Endothelial cell of umbilical vein (primary cell): ENCODE data around the gene TMEM213. TPM values are rescaled to one million over a fixed set of nuclear protein-coding genes. Genes with fewer than 3 reads are reported as not detected.

ENCODE experiments used
- BruUV-seq: library from RNA; stranded (reverse); fragments of 400-500 nt; replicated peaks from 2 replicates; lab custom pipeline; 2021; lab: Mats Ljungman, UMichigan
- CTCF ChIA-PET: fragments of 300-600, 350-600 bp; sonication (Branson Sonifier 250); formaldehyde crosslinking; loops from one replicate; lab custom pipeline; 2021; ENCODE audit warnings: antibody characterized with exemption, inconsistent platforms; lab: Charles Lee
- POLR2A ChIA-PET: fragments of 300-600, 350-600 bp; sonication (Branson Sonifier 250); formaldehyde crosslinking; loops from one replicate; lab custom pipeline; 2021; ENCODE audit warnings: antibody characterized with exemption, inconsistent platforms; lab: Charles Lee
- DNase-seq: peaks from one replicate; pipeline ENCODE4 v3.0.0-alpha.2; 2011; ENCODE audit warnings: low read depth, low spot score
- FAIRE-seq: peaks from 2 replicates; lab custom pipeline; 2011; peaks lifted over from hg19 to GRCh38; lab: Jason Lieb, UNC
- H2AFZ ChIP-seq: 2 replicates; pipeline ENCODE4 v1.6.0; 2012; ENCODE audit warnings: low read depth, low read length, control low read depth, inconsistent platforms
- H3K27ac ChIP-seq: 2 replicates; pipeline ENCODE4 v1.5.1; 2011; ENCODE audit warnings: low read depth, mild to moderate bottlenecking, control low read depth, low read length, moderate library complexity; ENCODE audit not compliant: insufficient read depth
- H3K27me3 ChIP-seq, 2 experiments: 2 replicates each; pipeline versions ENCODE4 v1.6.0 to v1.6.1; 2011; ENCODE audit warnings: low read length in 2 of 2, mixed read lengths in 1 of 2; ENCODE audit not compliant: control insufficient read depth in 2 of 2, insufficient read depth in 2 of 2
- H3K36me3 ChIP-seq, 2 experiments: 2 replicates in 1 of 2; 3 replicates in 1 of 2; pipeline ENCODE4 v1.5.1; 2011; ENCODE audit warnings: low read length in 2 of 2, mild to moderate bottlenecking in 1 of 2, moderate library complexity in 1 of 2; ENCODE audit not compliant: control insufficient read depth in 2 of 2, insufficient read depth in 2 of 2; ENCODE audit errors: extremely low read depth in 1 of 2
- H3K4me1 ChIP-seq: 3 replicates; pipeline ENCODE4 v1.5.1; 2011; ENCODE audit warnings: mild to moderate bottlenecking, low read length; ENCODE audit not compliant: control insufficient read depth, insufficient read depth; ENCODE audit errors: extremely low read depth
- H3K4me2 ChIP-seq: 2 replicates; pipeline ENCODE4 v1.6.1; 2011; ENCODE audit warnings: low read length, control low read depth, mixed read lengths; ENCODE audit not compliant: insufficient read depth
- H3K4me3 ChIP-seq, 3 experiments: fragments of 200-600 bp in 1 of 3; sonication (generic), shearing (Covaris generic) in 1 of 3; replicated peaks in 1 of 3; 2 replicates each; pipeline ENCODE4 v1.5.1; 2011 to 2016; ENCODE audit warnings: control low read depth in 3 of 3, low read length in 3 of 3, mild to moderate bottlenecking in 2 of 3, inconsistent platforms in 1 of 3, low read depth in 1 of 3, moderate library complexity in 1 of 3; ENCODE audit not compliant: insufficient read depth in 1 of 3
- H3K79me2 ChIP-seq: 2 replicates; pipeline ENCODE4 v1.6.0; 2012; ENCODE audit warnings: low read length, inconsistent platforms; ENCODE audit not compliant: control insufficient read depth, insufficient read depth
- H3K9ac ChIP-seq: replicated peaks from 2 replicates; pipeline ENCODE3; 2011; ENCODE audit warnings: low read length, control low read depth; ENCODE audit not compliant: insufficient read depth; ENCODE audit errors: extremely low read depth
- H3K9me1 ChIP-seq: replicated peaks from 3 replicates; pipeline ENCODE4 v1.6.0; 2011; ENCODE audit warnings: mild to moderate bottlenecking, low read length; ENCODE audit not compliant: control insufficient read depth, insufficient read depth; ENCODE audit errors: extremely low read depth
- H3K9me3 ChIP-seq: replicated peaks from 2 replicates; pipeline ENCODE4 v1.5.1; 2012; ENCODE audit warnings: low read length, inconsistent platforms; ENCODE audit not compliant: control insufficient read depth, insufficient read depth
- H4K20me1 ChIP-seq: replicated peaks from 2 replicates; pipeline ENCODE3; 2011; ENCODE audit warnings: mild to moderate bottlenecking, low read length; ENCODE audit not compliant: control insufficient read depth, insufficient read depth; ENCODE audit errors: extremely low read depth
- EZH2 ChIP-seq: IDR thresholded peaks from 2 replicates; pipeline ENCODE4 v1.6.1; 2012; ENCODE audit warnings: borderline replicate concordance, low read depth, mild to moderate bottlenecking, moderate library complexity, low read length, inconsistent platforms; ENCODE audit not compliant: severe bottlenecking
- FOS ChIP-seq: IDR thresholded peaks from 2 replicates; pipeline ENCODE4 v1.6.1; 2011; ENCODE audit warnings: mild to moderate bottlenecking, low read length, moderate library complexity, borderline replicate concordance; ENCODE audit not compliant: insufficient read depth
- GATA2 ChIP-seq: IDR thresholded peaks from 2 replicates; pipeline ENCODE4 v1.7.0; 2011; ENCODE audit warnings: low read depth, mild to moderate bottlenecking, moderate library complexity, mixed read lengths, low read length; ENCODE audit not compliant: insufficient read length, insufficient read depth
- JUN ChIP-seq: IDR thresholded peaks from 2 replicates; pipeline ENCODE4 v1.6.1; 2011; ENCODE audit warnings: borderline replicate concordance, low read depth; ENCODE audit not compliant: insufficient read length, insufficient read depth
- MYC ChIP-seq: IDR thresholded peaks from one replicate; pipeline ENCODE4 v1.6.1; 2011; ENCODE audit warnings: mild to moderate bottlenecking, low read depth, low read length
- POLR2A ChIP-seq: IDR thresholded peaks from 2 replicates; pipeline ENCODE4 v1.6.1; 2012; ENCODE audit warnings: low read depth, mild to moderate bottlenecking, control low read depth, low read length
- POLR2AphosphoS5 ChIP-seq: IDR thresholded peaks from 2 replicates; pipeline ENCODE4 v1.6.1; 2012; ENCODE audit warnings: low read depth, mild to moderate bottlenecking, control low read depth, low read length, moderate library complexity; ENCODE audit not compliant: insufficient read depth
- dilution Hi-C: fragments of 300-500 bp; cut with MboI; formaldehyde crosslinking; loops from one replicate; pipeline ENCODE4 v1.15.0; 2019; ENCODE audit warnings: low sequenced_read_pairs; ENCODE audit not compliant: extremely low pct_ligation_motif_present
- intact Hi-C: fragments of 100-400 bp; cut with micrococcal nuclease; formaldehyde crosslinking; loops from one replicate; pipeline ENCODE4 v1.10.0; 2022
- polyA plus RNA-seq, 4 experiments: library from polyadenylated mRNA; depleted of rRNA in 3 of 4; stranded (reverse) in 3 of 4; unstranded in 1 of 4; fragments of >200 nt; gene quantifications; 2 replicates each; pipeline versions ENCODE4 v1.2.1 to v1.2.3, GENCODE V29; 2011 to 2012; ENCODE audit warnings: missing spikeins in 1 of 4
- total RNA-seq: library from RNA; stranded (reverse); gene quantifications from 2 replicates; pipeline ENCODE4 v1.2.3, GENCODE V29; 2021
- TF ChIP-seq, protein P1 (sequence below), 2 donors: IDR thresholded peaks; 1 replicate in 1 of 2; 2 replicates in 1 of 2; pipeline ENCODE4 v1.5.1; 2011; ENCODE audit warnings: low read length in 2 of 2, mild to moderate bottlenecking in 2 of 2, moderate library complexity in 2 of 2, control low read depth in 1 of 2, inconsistent platforms in 1 of 2, low read depth in 1 of 2; ENCODE audit not compliant: insufficient read depth in 1 of 2; ENCODE audit errors: extremely low read depth in 1 of 2
- TF ChIP-seq, protein P2 (sequence below): IDR thresholded peaks from 2 replicates; pipeline ENCODE4 v1.6.1; 2011; ENCODE audit not compliant: insufficient read depth, insufficient read length

TMEM213 gene
- total and polyA plus RNA-seq, 2 donors (not counting 3 experiments of a cell fraction or from before 2014, with no cell fraction given), result not detected

DNA sequence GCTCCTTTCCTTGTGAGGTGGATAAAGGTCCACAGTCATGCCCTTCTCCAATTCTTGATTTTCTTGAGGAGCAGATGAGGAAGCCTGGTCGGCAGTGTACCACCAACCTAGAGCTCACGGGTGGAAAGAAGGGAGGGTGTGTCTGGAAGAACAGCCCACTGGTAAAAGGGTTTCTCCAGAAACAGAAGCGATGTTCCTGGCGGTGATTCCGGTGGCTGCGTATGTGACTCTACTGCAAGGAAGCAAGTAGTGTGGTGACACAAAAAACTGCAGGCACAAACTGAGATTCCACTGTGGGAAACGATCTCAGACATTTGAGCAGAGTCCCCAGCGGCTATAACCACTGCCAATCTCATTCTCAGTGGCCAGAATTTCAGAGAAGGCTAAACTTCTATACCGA, 66.1 kb downstream of the TMEM213 start:
- no TSS peak for BruUV-seq

DNA sequence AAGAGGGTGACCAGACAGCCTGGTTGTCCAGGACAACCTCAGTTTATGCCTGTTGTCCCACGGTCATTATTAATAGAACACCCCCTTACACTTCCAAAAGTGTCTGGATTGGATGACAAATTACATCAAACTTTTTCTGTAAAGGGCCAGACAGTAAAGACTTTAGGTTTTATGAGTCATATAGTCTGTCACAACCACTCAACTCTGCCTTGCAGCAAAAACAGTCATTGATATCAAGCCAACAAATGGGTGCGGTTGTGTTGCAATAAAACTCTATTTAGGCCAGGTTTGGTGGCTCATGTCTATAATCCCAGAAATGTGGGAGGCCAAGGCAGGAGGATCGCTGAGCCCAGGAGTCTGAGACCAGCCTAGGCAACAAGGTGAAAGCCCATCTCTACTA, 66.9 kb downstream of the TMEM213 start:
- intact Hi-C loops, result no loop called here
- Histone ChIP-seq H3K4me3 (no peak overlapping the region), H3K9me1 (no peaks in the 10 kb centered on the region), H3K9ac (no peak overlapping the region), H3K9me3 (no peaks in the 10 kb centered on the region), H3K27me3 (no peaks in the 10 kb centered on the region), H3K27ac (no peak overlapping the region), H3K4me1 (no peaks in the 10 kb centered on the region), H3K4me2 (no peak overlapping the region), H3K36me3 (peaks cover 0 to 9% of the 10 kb centered on the region in 2 experiments), H2AFZ (no peak overlapping the region), H3K79me2 (no peaks in the 10 kb centered on the region), H4K20me1 (no peaks in the 10 kb centered on the region)
- TF ChIP-seq, protein P1, sequence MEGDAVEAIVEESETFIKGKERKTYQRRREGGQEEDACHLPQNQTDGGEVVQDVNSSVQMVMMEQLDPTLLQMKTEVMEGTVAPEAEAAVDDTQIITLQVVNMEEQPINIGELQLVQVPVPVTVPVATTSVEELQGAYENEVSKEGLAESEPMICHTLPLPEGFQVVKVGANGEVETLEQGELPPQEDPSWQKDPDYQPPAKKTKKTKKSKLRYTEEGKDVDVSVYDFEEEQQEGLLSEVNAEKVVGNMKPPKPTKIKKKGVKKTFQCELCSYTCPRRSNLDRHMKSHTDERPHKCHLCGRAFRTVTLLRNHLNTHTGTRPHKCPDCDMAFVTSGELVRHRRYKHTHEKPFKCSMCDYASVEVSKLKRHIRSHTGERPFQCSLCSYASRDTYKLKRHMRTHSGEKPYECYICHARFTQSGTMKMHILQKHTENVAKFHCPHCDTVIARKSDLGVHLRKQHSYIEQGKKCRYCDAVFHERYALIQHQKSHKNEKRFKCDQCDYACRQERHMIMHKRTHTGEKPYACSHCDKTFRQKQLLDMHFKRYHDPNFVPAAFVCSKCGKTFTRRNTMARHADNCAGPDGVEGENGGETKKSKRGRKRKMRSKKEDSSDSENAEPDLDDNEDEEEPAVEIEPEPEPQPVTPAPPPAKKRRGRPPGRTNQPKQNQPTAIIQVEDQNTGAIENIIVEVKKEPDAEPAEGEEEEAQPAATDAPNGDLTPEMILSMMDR (IDR thresholded peaks at IDR 0.05; ENCODE audit: extremely low read depth in 1 of 2, insufficient read depth in 1 of 2, low read depth in 1 of 2, low read length in 2 of 2), result no peak
- TF ChIP-seq GATA2 (no peak), JUN (no peak), EZH2 (no peak), MYC (no peak), FOS (no peak), POLR2AphosphoS5 (no peak), POLR2A (no peak)
- TF ChIP-seq, protein P2, sequence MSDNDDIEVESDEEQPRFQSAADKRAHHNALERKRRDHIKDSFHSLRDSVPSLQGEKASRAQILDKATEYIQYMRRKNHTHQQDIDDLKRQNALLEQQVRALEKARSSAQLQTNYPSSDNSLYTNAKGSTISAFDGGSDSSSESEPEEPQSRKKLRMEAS, result no peak
- POLR2A ChIA-PET, result no interaction called here
- CTCF ChIA-PET, result interaction anchor here (1.0 kb wide), 1 partner anchor 22 kb away, joined by 4 read pairs; no protein-coding TSS in a partner anchor
- BruUV-seq, result no TSS peak
- FAIRE-seq (no peak), DNase-seq (no peak)
- dilution Hi-C loops, result no loop called here

More for the DNA sequence above, 66.1 kb downstream of the TMEM213 start:
- H3K27ac ChIP-seq, result no peak overlapping the region
- no peaks in the 10 kb centered on the region for H4K20me1 ChIP-seq
- dilution Hi-C loops, result no loop called here
- H3K9me1 ChIP-seq, result no peaks in the 10 kb centered on the region
- H3K4me3 ChIP-seq, result no peak overlapping the region
- H3K9ac ChIP-seq, result no peak overlapping the region
- intact Hi-C loops, result no loop called here
- no peak overlapping the region for H2AFZ ChIP-seq
- H3K9me3 ChIP-seq, result no peaks in the 10 kb centered on the region
- no peaks in the 10 kb centered on the region for H3K4me1 ChIP-seq
- FAIRE-seq, result no peak
- H3K79me2 ChIP-seq, result no peaks in the 10 kb centered on the region
- TF ChIP-seq MYC, result no peak
- no peak for TF ChIP-seq POLR2A
- TF ChIP-seq EZH2, result no peak
- TF ChIP-seq, protein P1 (IDR thresholded peaks at IDR 0.05; ENCODE audit: extremely low read depth in 1 of 2, insufficient read depth in 1 of 2, low read depth in 1 of 2, low read length in 2 of 2), result no peak
- no peak for TF ChIP-seq POLR2AphosphoS5
- no peak overlapping the region for H3K4me2 ChIP-seq
- DNase-seq, result no peak
- ChIA-PET CTCF (interaction anchor here (1.0 kb wide), 1 partner anchor 23 kb away, joined by 4 read pairs; no protein-coding TSS in a partner anchor), POLR2A (no interaction called here)
- H3K27me3 ChIP-seq, result no peaks in the 10 kb centered on the region
- H3K36me3 ChIP-seq, result peaks cover 0 to 6% of the 10 kb centered on the region in 2 experiments
